Stimulated activated naive CD8-positive, alpha-beta T cell treated with anti-CD3 and anti-CD28 coated beads, Interleukin-15, Interleukin-2, amounts not matched to agents 100 ng/mL and 50 ng/mL, for 24 hours (primary cell): ENCODE data around the gene MELK.

Experiments used
- H3K27ac Mint-ChIP-seq: one replicate; pipeline ENCODE4 v1.8.0; 2021; ENCODE audit warnings: mild to moderate bottlenecking, mixed read lengths
- H3K27me3 Mint-ChIP-seq: one replicate; pipeline ENCODE4 v1.8.0; 2021; ENCODE audit warnings: mixed read lengths
- H3K36me3 Mint-ChIP-seq: one replicate; pipeline ENCODE4 v1.8.0; 2021; ENCODE audit warnings: low read depth, mixed read lengths
- H3K4me1 Mint-ChIP-seq: one replicate; pipeline ENCODE4 v1.8.0; 2021; ENCODE audit warnings: low read depth, mixed read lengths
- H3K4me3 Mint-ChIP-seq: one replicate; pipeline ENCODE4 v1.8.0; 2021; ENCODE audit warnings: mild to moderate bottlenecking, mixed read lengths
- H3K9me3 Mint-ChIP-seq: one replicate; pipeline ENCODE4 v1.8.0; 2021; ENCODE audit warnings: mixed read lengths

Gene MELK

DNA sequence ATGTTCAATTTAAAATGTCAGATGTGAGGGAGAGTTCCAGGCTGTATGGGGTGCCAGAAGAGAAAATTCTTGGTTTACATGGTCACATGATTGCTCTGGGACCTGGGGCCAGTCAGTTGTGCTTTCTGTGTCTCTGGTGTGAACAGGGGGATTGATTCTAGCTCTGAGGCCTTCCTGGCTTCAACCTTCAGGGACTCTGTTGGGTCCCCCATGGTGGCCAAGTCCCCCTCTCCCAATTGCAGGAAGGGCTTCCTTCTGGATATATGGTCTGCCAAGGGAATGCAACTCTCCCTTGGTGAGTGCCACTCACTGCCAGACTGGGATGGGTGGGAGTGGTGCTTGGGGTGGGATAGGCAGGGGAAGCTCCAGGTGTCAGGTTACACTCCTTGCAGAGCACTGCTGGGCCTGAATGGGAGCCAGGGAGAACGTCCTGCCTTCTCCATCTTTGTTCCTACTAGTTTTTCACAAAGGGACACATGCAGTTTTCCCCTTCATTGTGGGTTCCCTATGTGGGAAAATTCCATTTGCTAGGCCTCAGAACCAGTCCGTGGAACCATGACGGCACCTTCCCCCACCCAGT is 153.2 kb downstream of the MELK start:
- Mint-ChIP-seq H3K4me1 (no peaks in the 10 kb centered on the region), H3K36me3 (no peaks in the 10 kb centered on the region), H3K4me3 (no peak overlapping the region), H3K27me3 (no peaks in the 10 kb centered on the region), H3K27ac (no peak overlapping the region), H3K9me3 (no peaks in the 10 kb centered on the region)
